Measurements from ENCODE around the gene TPRG1L.

DNA sequence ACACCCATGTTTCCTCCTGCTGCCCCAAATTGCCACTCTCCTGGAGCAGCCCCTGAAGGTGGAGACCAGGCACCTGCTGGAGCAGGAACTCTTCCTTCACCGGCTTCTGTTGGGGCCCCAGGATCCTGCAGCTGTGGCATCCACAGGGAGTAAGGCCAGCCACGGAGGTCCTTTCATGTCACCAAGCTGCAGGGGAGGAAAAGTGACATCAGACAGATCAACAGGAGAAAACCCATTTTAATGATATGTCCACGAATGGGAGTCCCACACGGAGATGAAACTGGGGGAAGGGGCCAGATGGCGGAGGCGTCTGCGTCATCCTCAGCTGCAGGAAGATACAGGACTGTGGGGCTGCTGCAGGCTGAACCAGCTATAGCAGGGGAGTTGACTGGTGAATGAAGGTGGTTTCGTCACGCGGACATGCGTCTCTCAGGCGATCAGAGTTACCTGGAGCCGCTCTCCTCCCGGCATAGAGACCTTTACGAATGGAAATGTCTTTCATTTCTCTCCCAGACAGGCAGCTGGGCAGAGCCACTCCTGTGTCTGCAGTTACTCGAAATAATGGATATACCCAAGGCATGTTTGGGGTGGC, 37.4 kb downstream of the TPRG1L start:
- no peak for TF ChIP-seq EZH2phosphoT487 (IDR thresholded peaks at IDR 0.05; ENCODE audit: low read depth)
- no peak for TF ChIP-seq CTCF (IDR thresholded peaks at IDR 0.05; ENCODE audit: low read depth, low read length)

Measured in OCI-LY3 (cell line).